ENCODE data around the gene RFPL3. TPM values are rescaled to one million over a fixed set of nuclear protein-coding genes. Genes with fewer than 3 reads are reported as not detected.
"Not testable (repeated sequence)": the region's sequence is repeated elsewhere in the genome, so short reads cannot be mapped to it uniquely, and the experiment has no call there.

RFPL3 gene
- total RNA-seq, 2 donors from 2014 or later, result 1.7 TPM; not detected in 1

DNA sequence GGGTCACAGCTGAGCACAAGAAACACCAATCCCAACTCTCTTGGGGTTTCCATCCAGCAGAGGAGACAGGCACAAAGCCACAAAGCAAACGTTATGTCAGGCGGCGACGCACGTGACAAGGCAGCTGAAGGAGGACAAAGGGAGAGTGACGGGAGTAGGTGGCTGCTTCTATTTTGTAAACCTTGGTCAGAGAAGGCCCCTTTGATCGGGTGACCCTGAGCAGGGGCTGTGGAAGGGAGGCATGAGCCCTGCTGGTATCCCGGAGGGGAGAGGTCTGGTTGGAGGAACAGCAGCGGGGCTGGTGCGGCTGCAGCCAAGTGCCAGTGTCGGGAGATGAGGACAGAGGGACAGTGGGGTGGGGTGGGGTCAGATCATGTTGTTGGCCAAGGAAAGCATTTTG is 17.3 kb upstream of the RFPL3 start:
- TF ChIP-seq POLR2A (IDR thresholded peaks at IDR 0.05) (no peak), POLR2AphosphoS5 (IDR thresholded peaks at IDR 0.05) (no peak)
- TF ChIP-seq, protein P1, sequence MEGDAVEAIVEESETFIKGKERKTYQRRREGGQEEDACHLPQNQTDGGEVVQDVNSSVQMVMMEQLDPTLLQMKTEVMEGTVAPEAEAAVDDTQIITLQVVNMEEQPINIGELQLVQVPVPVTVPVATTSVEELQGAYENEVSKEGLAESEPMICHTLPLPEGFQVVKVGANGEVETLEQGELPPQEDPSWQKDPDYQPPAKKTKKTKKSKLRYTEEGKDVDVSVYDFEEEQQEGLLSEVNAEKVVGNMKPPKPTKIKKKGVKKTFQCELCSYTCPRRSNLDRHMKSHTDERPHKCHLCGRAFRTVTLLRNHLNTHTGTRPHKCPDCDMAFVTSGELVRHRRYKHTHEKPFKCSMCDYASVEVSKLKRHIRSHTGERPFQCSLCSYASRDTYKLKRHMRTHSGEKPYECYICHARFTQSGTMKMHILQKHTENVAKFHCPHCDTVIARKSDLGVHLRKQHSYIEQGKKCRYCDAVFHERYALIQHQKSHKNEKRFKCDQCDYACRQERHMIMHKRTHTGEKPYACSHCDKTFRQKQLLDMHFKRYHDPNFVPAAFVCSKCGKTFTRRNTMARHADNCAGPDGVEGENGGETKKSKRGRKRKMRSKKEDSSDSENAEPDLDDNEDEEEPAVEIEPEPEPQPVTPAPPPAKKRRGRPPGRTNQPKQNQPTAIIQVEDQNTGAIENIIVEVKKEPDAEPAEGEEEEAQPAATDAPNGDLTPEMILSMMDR (IDR thresholded peaks at IDR 0.05), result no peak
- H3K27ac ChIP-seq, result no peak overlapping the region
- peaks cover 7% of the 10 kb centered on the region for H3K27me3 ChIP-seq (replicated peaks; ENCODE audit: insufficient read depth)
- intact Hi-C loops (cut with DNase I), result no loop called here
- no peaks in the 10 kb centered on the region for H3K4me1 ChIP-seq (replicated peaks)
- no peak overlapping the region for H3K4me3 ChIP-seq
- no peak for DNase-seq (ENCODE audit: low spot score)
- H3K36me3 ChIP-seq, result no peaks in the 10 kb centered on the region
- no peaks in the 10 kb centered on the region for H3K9me3 ChIP-seq
- WGBS, result 72% methylated on average over 11 of the region's 11 CpGs

DNA sequence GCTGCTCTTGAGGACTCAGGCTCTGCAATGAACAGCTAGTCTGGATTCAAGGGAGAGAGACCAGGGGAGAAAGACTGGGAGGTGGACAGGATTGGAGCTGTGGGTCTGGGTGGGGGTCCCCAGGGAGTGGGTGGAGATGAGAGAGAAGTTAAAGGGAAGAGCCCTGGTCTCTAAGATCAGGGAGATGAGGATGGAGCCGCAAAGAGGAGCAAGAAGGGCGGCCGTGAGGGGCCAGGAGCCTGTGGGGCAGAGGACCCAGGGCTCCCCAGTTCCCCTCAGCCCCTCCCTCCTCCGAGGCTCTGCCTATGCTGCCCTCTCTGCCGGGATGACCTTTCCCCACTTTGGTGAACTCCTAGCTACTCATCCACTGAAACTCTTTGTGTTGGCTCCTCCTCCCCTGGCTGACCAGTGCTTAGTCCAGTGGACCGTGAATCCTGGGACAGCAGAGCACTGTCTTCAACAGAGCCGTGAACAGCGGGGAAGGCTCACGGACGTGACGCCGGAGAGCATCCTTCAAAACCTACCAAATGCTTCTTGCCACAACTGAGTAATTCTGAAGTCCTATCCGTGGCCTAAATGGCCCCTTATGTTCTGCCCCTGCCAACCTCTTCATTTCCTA is 16.4 kb upstream of the RFPL3 start:
- H3K27me3 ChIP-seq (replicated peaks; ENCODE audit: insufficient read depth), result peaks cover 7% of the 10 kb centered on the region
- H3K4me3 ChIP-seq, result no peak overlapping the region
- no peaks in the 10 kb centered on the region for H3K36me3 ChIP-seq
- H3K4me1 ChIP-seq (replicated peaks), result no peaks in the 10 kb centered on the region
- 60% methylated on average over 13 of the region's 13 CpGs for WGBS
- H3K27ac ChIP-seq, result no peak overlapping the region
- H3K9me3 ChIP-seq, result no peaks in the 10 kb centered on the region
- TF ChIP-seq, protein P1 (IDR thresholded peaks at IDR 0.05), result no peak
- no peak for TF ChIP-seq POLR2A (IDR thresholded peaks at IDR 0.05)
- no peak for TF ChIP-seq POLR2AphosphoS5 (IDR thresholded peaks at IDR 0.05)
- DNase-seq (ENCODE audit: low spot score), result no peak
- intact Hi-C loops (cut with DNase I), result no loop called here

DNA sequence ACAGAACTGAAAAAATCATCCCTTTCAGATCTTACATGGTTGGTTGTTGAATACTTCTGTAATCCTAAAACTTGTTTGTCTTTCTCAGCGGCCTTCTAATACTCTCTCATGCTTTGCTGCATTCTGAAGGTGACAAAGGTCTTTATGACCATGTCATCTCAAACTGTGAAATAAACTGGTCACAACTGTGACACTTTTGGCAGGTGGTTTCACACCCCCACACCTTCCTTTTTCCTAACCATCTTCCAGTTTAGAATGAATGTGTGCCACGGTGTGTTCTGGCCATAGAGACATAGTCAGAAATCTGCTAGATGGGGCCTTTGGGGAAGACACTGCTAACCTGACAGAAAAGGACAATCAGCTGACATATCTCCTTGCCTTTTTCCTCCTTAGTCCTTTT is 14.7 kb upstream of the RFPL3 start:
- WGBS, result 82% methylated on average over 2 of the region's 2 CpGs
- no peak for DNase-seq (ENCODE audit: low spot score)
- intact Hi-C loops (cut with DNase I), result no loop called here

DNA sequence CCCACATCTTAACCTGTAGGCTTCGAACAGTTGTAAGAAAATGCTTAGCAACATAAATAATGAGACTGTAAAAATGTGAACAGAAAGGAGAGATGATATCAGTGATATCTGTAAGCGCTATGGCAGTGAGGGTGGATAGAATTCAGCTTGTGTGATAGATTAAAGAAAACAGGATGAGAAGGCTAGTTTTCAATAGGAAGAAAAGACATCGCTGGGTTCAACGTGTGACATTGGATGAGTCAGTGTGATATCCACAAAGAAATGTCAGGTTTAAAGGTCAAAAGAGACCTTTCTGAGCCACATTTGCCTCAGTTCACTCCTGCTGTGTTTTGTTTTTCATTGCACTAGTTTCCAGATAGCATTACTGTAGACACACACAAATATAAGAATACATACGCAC is 13.7 kb upstream of the RFPL3 start:
- Histone ChIP-seq H3K36me3 (no peaks in the 10 kb centered on the region), H3K27me3 (replicated peaks; ENCODE audit: insufficient read depth) (peaks cover 7% of the 10 kb centered on the region), H3K27ac (no peak overlapping the region), H3K4me3 (no peak overlapping the region), H3K9me3 (no peaks in the 10 kb centered on the region), H3K4me1 (replicated peaks) (no peaks in the 10 kb centered on the region)
- intact Hi-C loops (cut with DNase I), result no loop called here
- 42% methylated on average over 5 of the region's 5 CpGs for WGBS
- no peak for TF ChIP-seq POLR2AphosphoS5 (IDR thresholded peaks at IDR 0.05)
- TF ChIP-seq, protein P1 (IDR thresholded peaks at IDR 0.05), result no peak
- TF ChIP-seq POLR2A (IDR thresholded peaks at IDR 0.05), result no peak
- DNase-seq (ENCODE audit: low spot score), result no peak

More for the DNA sequence above, 14.7 kb upstream of the RFPL3 start:
- H3K9me3 ChIP-seq, result no peaks in the 10 kb centered on the region
- TF ChIP-seq POLR2A (IDR thresholded peaks at IDR 0.05), result no peak
- TF ChIP-seq, protein P1 (IDR thresholded peaks at IDR 0.05), result no peak
- no peak for TF ChIP-seq POLR2AphosphoS5 (IDR thresholded peaks at IDR 0.05)
- peaks cover 7% of the 10 kb centered on the region for H3K27me3 ChIP-seq (replicated peaks; ENCODE audit: insufficient read depth)
- no peak overlapping the region for H3K4me3 ChIP-seq
- H3K4me1 ChIP-seq (replicated peaks), result no peaks in the 10 kb centered on the region
- H3K27ac ChIP-seq, result no peak overlapping the region
- H3K36me3 ChIP-seq, result no peaks in the 10 kb centered on the region

DNA sequence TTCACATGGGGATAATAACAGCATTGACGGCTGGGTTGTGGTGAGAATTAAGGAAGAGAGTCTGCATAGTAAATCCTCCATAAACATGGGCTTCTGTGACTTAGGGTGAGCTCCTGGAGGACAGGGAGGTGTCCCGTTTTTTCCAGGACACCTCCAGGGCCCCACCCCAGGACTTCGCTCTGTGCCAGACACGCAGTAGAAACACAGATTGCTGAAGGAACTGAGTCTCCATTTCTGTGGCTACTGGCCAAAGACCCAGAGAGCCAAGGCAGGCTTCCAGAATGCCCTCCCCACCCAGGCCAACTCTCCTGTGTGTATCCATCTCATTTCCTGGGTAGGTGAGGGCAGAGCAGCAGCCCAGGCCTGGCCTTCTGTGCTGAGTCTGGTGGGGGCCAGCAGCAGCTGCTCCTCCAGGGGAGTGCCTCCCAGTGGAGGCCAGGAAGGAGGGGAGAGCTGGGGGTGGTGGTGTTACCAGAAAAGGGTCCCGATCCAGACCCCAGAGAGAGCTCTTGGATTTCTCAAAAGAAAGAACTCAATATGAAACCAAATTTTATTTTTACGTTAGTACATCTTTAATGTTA is 9.5 kb upstream of the RFPL3 start:
- WGBS, result 85% methylated on average over 6 of the region's 6 CpGs
- intact Hi-C loops (cut with DNase I), result no loop called here

DNA sequence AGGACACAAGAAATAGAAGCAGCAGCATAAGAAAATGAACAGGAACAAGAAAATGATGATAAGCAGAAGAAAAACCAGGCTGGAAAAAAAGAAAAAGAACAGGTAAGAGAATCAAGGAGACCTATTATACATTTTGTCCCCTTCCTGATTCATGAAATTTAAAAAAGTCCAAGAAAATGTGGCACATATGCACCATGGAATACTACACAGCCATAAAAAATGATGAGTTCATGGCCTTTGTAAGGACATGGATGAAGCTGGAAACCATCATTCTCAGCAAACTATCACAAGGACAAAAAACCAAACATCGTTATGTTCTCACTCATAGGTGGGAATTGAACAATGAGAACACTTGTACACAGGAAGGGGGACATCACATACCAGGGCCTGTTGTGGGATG is 5.8 kb upstream of the RFPL3 start:
- H3K27me3 ChIP-seq (replicated peaks; ENCODE audit: insufficient read depth); H3K4me1 ChIP-seq (replicated peaks); H3K36me3 ChIP-seq; H3K9me3 ChIP-seq; DNase-seq (ENCODE audit: low spot score); H3K4me3 ChIP-seq; H3K27ac ChIP-seq; intact Hi-C loops (cut with DNase I): not testable (repeated sequence)
- 100% methylated on average over 1 of the region's 1 CpG for WGBS

More for the DNA sequence above, 9.5 kb upstream of the RFPL3 start:
- DNase-seq (ENCODE audit: low spot score), result no peak
- Histone ChIP-seq H3K4me1 (replicated peaks) (no peaks in the 10 kb centered on the region), H3K36me3 (no peaks in the 10 kb centered on the region), H3K9me3 (no peaks in the 10 kb centered on the region), H3K27ac (no peak overlapping the region), H3K4me3 (no peak overlapping the region), H3K27me3 (replicated peaks; ENCODE audit: insufficient read depth) (no peaks in the 10 kb centered on the region)
- TF ChIP-seq, protein P1 (IDR thresholded peaks at IDR 0.05), result no peak
- no peak for TF ChIP-seq POLR2AphosphoS5 (IDR thresholded peaks at IDR 0.05)
- TF ChIP-seq POLR2A (IDR thresholded peaks at IDR 0.05), result no peak
